HCT116 (cell line): ENCODE data around the gene ZMYND10. TPM values are rescaled to one million over a fixed set of nuclear protein-coding genes. Genes with fewer than 3 reads are reported as not detected.

Experiments
- ATAC-seq: fragments of 200-7000 bp; cut with Tn5 transposase; 2 replicates; pipeline ENCODE4 v1.9.1; 2020; ENCODE audit warnings: mild to moderate bottlenecking, moderate library complexity
- BruUV-seq: library from RNA; stranded (reverse); fragments of 400-500 nt; replicated peaks from 2 replicates; lab custom pipeline; 2021; lab: Mats Ljungman, UMichigan
- CTCF ChIA-PET: fragments of 300-600 bp; sonication (Branson Sonifier 250); formaldehyde crosslinking; loops from one replicate; lab custom pipeline; 2021; ENCODE audit warnings: antibody characterized with exemption; lab: Charles Lee
- POLR2A ChIA-PET: fragments of 300-600, 350-600 bp; sonication (Branson Sonifier 250); formaldehyde crosslinking; loops from one replicate; lab custom pipeline; 2021; ENCODE audit warnings: antibody characterized with exemption; lab: Charles Lee
- RAD21 ChIA-PET, 2 experiments: fragments of 300-600 bp; sonication (Branson Sonifier 250); formaldehyde crosslinking; loops; one replicate each; lab custom pipeline; 2023; ENCODE audit warnings: low total read pairs in 2 of 2; ENCODE audit not compliant: uncharacterized antibody in 2 of 2, unreplicated experiment in 2 of 2, low non-redundant PET in 1 of 2; lab: Charles Lee
- DNase-seq: peaks from one replicate; pipeline ENCODE4 v3.0.0-alpha.2; 2010; ENCODE audit warnings: low read depth, low spot score
- H2AFZ ChIP-seq: fragments of 200-600 bp; shearing (Covaris generic), sonication (generic); 2 replicates; pipeline ENCODE4 v1.6.1; 2017; ENCODE audit warnings: low read depth, mixed run types, mixed read lengths, antibody characterized with exemption, low read length; ENCODE audit not compliant: poor library complexity, severe bottlenecking
- H3K27ac ChIP-seq: 2 replicates; pipeline ENCODE4 v1.5.1; 2012; ENCODE audit warnings: low read depth, low read length
- H3K27me3 ChIP-seq: fragments of 200-600 bp; sonication (generic); 2 replicates; pipeline ENCODE4 v1.6.1; 2016; ENCODE audit warnings: mixed run types, low read length, mixed read lengths; ENCODE audit not compliant: insufficient read depth
- H3K36me3 ChIP-seq, 2 experiments: fragments of 200-500 bp in 1 of 2; fragments of 200-600 bp in 1 of 2; sonication (Bioruptor generic) in 1 of 2; sonication (generic) in 1 of 2; 2 replicates each; pipeline versions ENCODE4 v1.5.1 to v1.6.1; 2014 to 2016; ENCODE audit warnings: low read length in 2 of 2, inconsistent platforms in 1 of 2, mixed read lengths in 1 of 2, mixed run types in 1 of 2; ENCODE audit not compliant: insufficient read depth in 2 of 2, control insufficient read depth in 1 of 2
- H3K4me1 ChIP-seq, 2 experiments: fragments of 200-600 bp in 1 of 2; sonication (generic) in 1 of 2; 2 replicates each; pipeline versions ENCODE4 v1.5.1 to v1.6.1; 2012 to 2017; ENCODE audit warnings: low read length in 2 of 2, inconsistent platforms in 1 of 2, mild to moderate bottlenecking in 1 of 2, mixed read lengths in 1 of 2, mixed run types in 1 of 2, moderate library complexity in 1 of 2; ENCODE audit not compliant: insufficient read depth in 2 of 2, control insufficient read depth in 1 of 2
- H3K4me2 ChIP-seq: fragments of 200-600 bp; sonication (generic); 2 replicates; pipeline ENCODE4 v1.6.1; 2017; ENCODE audit warnings: mixed run types, low read length, mixed read lengths
- H3K4me3 ChIP-seq, 2 experiments: fragments of 200-600 bp in 1 of 2; sonication (generic) in 1 of 2; replicated peaks in 1 of 2; 2 replicates each; pipeline ENCODE4 v1.5.1; 2011 to 2016; ENCODE audit warnings: low read length in 2 of 2, control low read depth in 1 of 2, low read depth in 1 of 2, mild to moderate bottlenecking in 1 of 2, mixed read lengths in 1 of 2, mixed run types in 1 of 2
- H3K79me2 ChIP-seq: fragments of 200-600 bp; sonication (generic); 2 replicates; pipeline ENCODE4 v1.6.1; 2017; ENCODE audit warnings: mild to moderate bottlenecking, mixed run types, low read length, moderate library complexity, mixed read lengths; ENCODE audit not compliant: insufficient read depth
- H3K9ac ChIP-seq: fragments of 200-600 bp; sonication (generic); 2 replicates; pipeline ENCODE4 v1.6.1; 2016; ENCODE audit warnings: low read length, mixed read lengths
- H3K9me2 ChIP-seq: fragments of 200-600 bp; sonication (generic), shearing (Covaris generic); 2 replicates; pipeline ENCODE4 v1.6.1; 2017; ENCODE audit warnings: mixed run types, mild to moderate bottlenecking, moderate library complexity; ENCODE audit not compliant: insufficient read depth
- H3K9me3 ChIP-seq, 2 experiments: fragments of 200-500 bp in 1 of 2; fragments of 200-600 bp in 1 of 2; sonication (Bioruptor generic) in 1 of 2; sonication (generic) in 1 of 2; 2 replicates each; pipeline ENCODE4 v1.6.1; 2014 to 2017; ENCODE audit warnings: low read length in 2 of 2, mixed read lengths in 2 of 2, inconsistent platforms in 1 of 2, low read depth in 1 of 2, mild to moderate bottlenecking in 1 of 2, mixed run types in 1 of 2, moderate library complexity in 1 of 2; ENCODE audit not compliant: control insufficient read depth in 1 of 2, insufficient read depth in 1 of 2
- H4K20me1 ChIP-seq: fragments of 200-600 bp; sonication (generic), shearing (Covaris generic); 2 replicates; pipeline ENCODE4 v1.6.1; 2017; ENCODE audit warnings: mixed run types, mild to moderate bottlenecking, moderate library complexity; ENCODE audit not compliant: insufficient read depth
- POLR2AphosphoS5 ChIP-seq: IDR thresholded peaks from 2 replicates; pipeline ENCODE4 v1.6.1; 2011; ENCODE audit warnings: mild to moderate bottlenecking, low read depth, low read length, moderate library complexity
- TCF7L2 ChIP-seq: IDR thresholded peaks from 2 replicates; pipeline ENCODE4 v1.7.0; 2011; ENCODE audit warnings: borderline replicate concordance, inconsistent platforms; ENCODE audit not compliant: insufficient read depth, insufficient read length; ENCODE audit errors: extremely low read depth
- YY1 ChIP-seq: IDR thresholded peaks from 2 replicates; pipeline ENCODE4 v1.6.1; 2011; ENCODE audit warnings: low read length, low read depth, moderate library complexity, mild to moderate bottlenecking; ENCODE audit not compliant: insufficient replicate concordance; ENCODE audit errors: extremely low read depth
- ZNF274 ChIP-seq: fragments of 200-500 bp; sonication (Bioruptor generic); IDR thresholded peaks from 2 replicates; pipeline ENCODE4 v1.6.1; 2014; ENCODE audit warnings: mild to moderate bottlenecking, low read depth, low read length, inconsistent platforms
- intact Hi-C: fragments of 100-400 bp; cut with micrococcal nuclease; formaldehyde crosslinking; loops from 2 replicates; pipeline ENCODE4 v1.10.0; 2022
- total RNA-seq: library from RNA; stranded (reverse); gene quantifications from one replicate; pipeline ENCODE4 v1.2.1, GENCODE V29; 2021; ENCODE audit not compliant: unreplicated experiment

ZMYND10 gene
- total RNA-seq, 1 experiment from 2014 or later: 3.3 TPM

GRCh38 chr3:50317300-50317699 is 28.2 kb downstream of the ZMYND10 start:
- Histone ChIP-seq H3K4me1 (peaks cover 59 to 88% of the 10 kb centered on the region in 2 experiments), H3K27ac (peak overlapping the region; percentile 98), H3K79me2 (peaks cover 51% of the 10 kb centered on the region), H3K9me2 (no peaks in the 10 kb centered on the region), H3K36me3 (peaks cover 2 to 17% of the 10 kb centered on the region in 2 experiments; a peak in 1 of 4 replicates), H3K4me2 (peak overlapping the region; percentile 92), H3K9me3 (no peaks in the 10 kb centered on the region), H2AFZ (no peak overlapping the region), H3K27me3 (no peaks in the 10 kb centered on the region), H4K20me1 (no peaks in the 10 kb centered on the region), H3K9ac (peak overlapping the region; percentile 65), H3K4me3 (peak overlapping the region; percentile 8 to 46)
- peak; percentile 31 for ATAC-seq
- CTCF ChIA-PET: interaction anchor here (0.9 to 1.6 kb wide), 5 partner anchors 14 to 122 kb away, joined by 3 to 5 read pairs (median 3); partner anchors contain the start of genes HYAL1, HYAL3 and NAA80
- intact Hi-C loops: no loop called here
- DNase-seq: peak; percentile 58
- TF ChIP-seq ZNF274: no peak
- peak; percentile 84 for TF ChIP-seq TCF7L2
- no peak for TF ChIP-seq YY1
- POLR2A ChIA-PET: interaction anchor here (0.9 to 1.2 kb wide), 7 partner anchors 11 to 38 kb away, joined by 3 to 8 read pairs (median 4); partner anchors contain the start of genes HYAL1, HYAL3, IFRD2 and NAA80
- RAD21 ChIA-PET: interaction anchor here (0.8 to 1.5 kb wide), 3 partner anchors 18 to 20 kb away, joined by 3 to 4 read pairs (median 3); partner anchors contain the start of genes HYAL3 (in 2 of the 2) and NAA80 (in 2 of the 2)
- no TSS peak for BruUV-seq

- peaks cover 2 to 17% of the 10 kb centered on the region in 2 experiments; a peak in 1 of 4 replicates for H3K36me3 ChIP-seq
- peak overlapping the region; percentile 98 for H3K27ac ChIP-seq
- peaks cover 54 to 82% of the 10 kb centered on the region in 2 experiments for H3K4me1 ChIP-seq
- no TSS peak for BruUV-seq
- RAD21 ChIA-PET: interaction anchor here in 1 of 2 experiments (0.9 kb wide), 1 partner anchor 17 kb away, joined by 3 read pairs; the partner anchor contains the start of genes HYAL3 and NAA80
- peaks cover 51% of the 10 kb centered on the region for H3K79me2 ChIP-seq
- H4K20me1 ChIP-seq: no peaks in the 10 kb centered on the region
- H2AFZ ChIP-seq: no peak overlapping the region
- intact Hi-C loops: no loop called here
- ATAC-seq: peak; percentile 78
- DNase-seq: peak; percentile 93
- no peaks in the 10 kb centered on the region for H3K9me3 ChIP-seq
- TF ChIP-seq POLR2AphosphoS5 (peak; percentile 84), YY1 (no peak)
- no peaks in the 10 kb centered on the region for H3K27me3 ChIP-seq
- H3K9ac ChIP-seq: peak overlapping the region; percentile 65
- peak overlapping the region; percentile 92 for H3K4me2 ChIP-seq
- POLR2A ChIA-PET: interaction anchor here (0.9 to 2.1 kb wide), 8 partner anchors 11 to 37 kb away, joined by 3 to 8 read pairs (median 4); partner anchors contain the start of genes HYAL1, HYAL3, IFRD2 and NAA80
- H3K4me3 ChIP-seq: peak overlapping the region; percentile 10 to 46
- CTCF ChIA-PET: interaction anchor here (0.9 to 1.6 kb wide), 5 partner anchors 14 to 122 kb away, joined by 3 to 5 read pairs (median 3); partner anchors contain the start of genes HYAL1, HYAL3 and NAA80
- H3K9me2 ChIP-seq: no peaks in the 10 kb centered on the region
These were observed 28.8 kb downstream of the ZMYND10 start for GRCh38 chr3:50316657-50317242.
